Subcutaneous abdominal adipose tissue (tissue), 5 donors: ENCODE data around the gene DPP6.

Experiments
- H3K27ac ChIP-seq: one replicate; pipeline ENCODE4 v1.7.0; 2013; ENCODE audit warnings: low read depth, mild to moderate bottlenecking, inconsistent platforms, low read length, moderate library complexity
- H3K27me3 ChIP-seq, 5 donors: one replicate each; pipeline ENCODE4 v1.7.0; 2013; ENCODE audit warnings: low read length in 5 of 5, inconsistent platforms in 1 of 5; ENCODE audit not compliant: control insufficient read depth in 5 of 5, insufficient read depth in 4 of 5
- H3K36me3 ChIP-seq, 5 donors: one replicate each; pipeline ENCODE4 v1.7.0; 2013; ENCODE audit warnings: low read length in 5 of 5; ENCODE audit not compliant: control insufficient read depth in 5 of 5, insufficient read depth in 5 of 5
- H3K4me1 ChIP-seq, 5 donors: one replicate each; pipeline ENCODE4 v1.7.0; 2013; ENCODE audit warnings: low read length in 5 of 5, mild to moderate bottlenecking in 3 of 5, moderate library complexity in 1 of 5; ENCODE audit not compliant: control insufficient read depth in 5 of 5, insufficient read depth in 5 of 5
- H3K4me3 ChIP-seq, 5 donors: one replicate each; pipeline ENCODE4 v1.7.0; 2013; ENCODE audit warnings: low read length in 5 of 5, low read depth in 1 of 5
- H3K9ac ChIP-seq, 5 donors: one replicate each; pipeline ENCODE4 v1.7.0; 2013; ENCODE audit warnings: low read length in 5 of 5, mild to moderate bottlenecking in 4 of 5, moderate library complexity in 3 of 5
- H3K9me3 ChIP-seq, 5 donors: one replicate each; pipeline ENCODE4 v1.7.0; 2013; ENCODE audit warnings: low read length in 5 of 5; ENCODE audit not compliant: control insufficient read depth in 5 of 5
- donor health status: healthy.
- donor health status: healthy.
- donor health status: healthy.
- donor health status: healthy.
- donor health status: healthy.

The DPP6 gene

DNA sequence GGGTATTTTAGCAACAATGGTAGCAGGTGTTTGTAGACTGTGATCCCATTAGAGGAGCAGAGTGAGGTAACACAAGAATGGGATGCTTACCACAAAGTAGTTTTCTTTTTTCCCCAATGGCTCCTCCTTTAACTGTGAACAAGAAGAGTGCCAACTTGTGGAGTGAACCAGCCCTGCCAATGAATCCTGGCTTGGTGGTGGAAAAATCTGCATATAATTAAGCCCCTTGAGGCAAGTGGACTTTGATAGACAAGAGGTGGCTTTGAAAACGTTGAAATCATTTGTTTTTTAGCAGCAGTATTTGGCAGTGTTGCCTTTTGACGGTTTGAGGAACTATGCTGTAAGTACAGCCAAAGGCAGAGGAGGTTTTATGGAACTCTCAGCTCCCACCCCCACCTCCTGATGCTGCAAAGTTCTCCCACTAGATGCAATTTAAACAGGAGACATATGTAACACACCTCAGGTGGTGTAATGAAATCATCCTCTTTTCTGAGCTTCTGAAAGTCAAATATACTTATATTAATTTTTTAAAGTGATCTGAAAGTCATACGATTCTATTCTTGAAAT lies 295.6 kb downstream of the DPP6 start:
- peaks cover 0 to 3% (median 0%) of the 10 kb centered on the region in 5 donors for H3K27me3 ChIP-seq
- H3K9me3 ChIP-seq = peaks cover 0 to 11% (median 3%) of the 10 kb centered on the region in 5 donors
- no peak overlapping the region for H3K9ac ChIP-seq

DNA sequence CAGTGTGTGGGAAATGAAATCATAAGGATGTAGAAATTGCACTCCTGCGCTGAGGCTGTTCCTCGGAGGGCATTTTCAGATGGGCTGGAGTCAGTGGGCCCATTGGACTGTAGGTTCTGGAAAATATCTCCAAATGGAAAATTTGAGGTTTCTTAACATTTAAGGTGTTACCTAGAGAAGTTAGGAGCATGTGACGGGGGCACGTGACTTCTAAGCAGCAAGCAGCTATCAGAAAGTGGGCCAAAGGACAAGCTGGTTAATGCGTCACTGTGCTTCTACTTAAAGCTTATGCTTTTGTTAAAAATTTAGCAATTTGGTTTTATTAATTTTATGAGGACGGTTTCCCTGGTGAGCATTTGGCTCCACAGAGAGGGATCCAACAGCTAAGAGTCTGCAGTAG lies 298.7 kb downstream of the DPP6 start:
- Histone ChIP-seq H3K4me1 (peaks cover 0 to under 1% (median 0%) of the 10 kb centered on the region in 5 donors), H3K27me3 (peaks cover 0 to 3% (median 0%) of the 10 kb centered on the region in 5 donors), H3K36me3 (no peaks in the 10 kb centered on the region), H3K27ac (no peak overlapping the region), H3K9me3 (peaks cover 0 to 5% (median 3%) of the 10 kb centered on the region in 5 donors), H3K9ac (no peak overlapping the region), H3K4me3 (no peak overlapping the region)

More for the DNA sequence above, 295.6 kb downstream of the DPP6 start:
- H3K4me3 ChIP-seq = no peak overlapping the region
- H3K27ac ChIP-seq = no peak overlapping the region
- no peaks in the 10 kb centered on the region for H3K36me3 ChIP-seq
- peaks cover 0 to 2% (median 0%) of the 10 kb centered on the region in 5 donors for H3K4me1 ChIP-seq

GRCh38 chr7:154353355-154353767 lies 301.2 kb downstream of the DPP6 start:
- Histone ChIP-seq H3K9ac (no peak overlapping the region), H3K4me1 (no peaks in the 10 kb centered on the region), H3K36me3 (no peaks in the 10 kb centered on the region), H3K27ac (no peak overlapping the region), H3K27me3 (peaks cover 0 to 3% (median 0%) of the 10 kb centered on the region in 5 donors), H3K4me3 (no peak overlapping the region), H3K9me3 (peaks cover 0 to 5% (median 3%) of the 10 kb centered on the region in 5 donors)

DNA sequence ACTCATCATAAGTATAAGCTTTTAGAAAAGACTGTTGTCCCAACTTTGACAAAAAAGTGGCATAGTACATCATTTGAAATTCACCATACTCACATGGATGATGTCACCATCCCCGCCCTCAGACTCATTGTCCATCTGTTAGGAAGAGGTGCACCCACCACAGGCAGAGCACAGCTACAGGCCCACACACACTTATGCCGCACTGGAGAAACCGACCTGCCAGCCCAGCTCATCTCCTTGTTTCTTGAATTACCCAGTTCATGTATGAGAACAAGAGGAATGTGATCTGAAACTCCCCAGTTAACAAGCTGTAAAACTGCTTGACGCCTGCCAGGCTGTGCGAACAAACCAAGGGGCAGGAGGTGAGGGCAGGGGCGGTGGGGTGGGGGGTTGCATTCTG lies 312.0 kb downstream of the DPP6 start:
- H3K4me3 ChIP-seq = no peak overlapping the region
- H3K9ac ChIP-seq = no peak overlapping the region
- H3K4me1 ChIP-seq = no peaks in the 10 kb centered on the region
- H3K9me3 ChIP-seq = peaks cover 0 to 2% (median 0%) of the 10 kb centered on the region in 5 donors
- H3K36me3 ChIP-seq = no peaks in the 10 kb centered on the region
- H3K27me3 ChIP-seq = no peaks in the 10 kb centered on the region
- no peak overlapping the region for H3K27ac ChIP-seq

GRCh38 chr7:154371424-154371823 lies 319.2 kb downstream of the DPP6 start:
- no peaks in the 10 kb centered on the region for H3K36me3 ChIP-seq
- no peak overlapping the region for H3K9ac ChIP-seq
- no peak overlapping the region for H3K27ac ChIP-seq
- H3K27me3 ChIP-seq = peaks cover 0 to 7% (median 3%) of the 10 kb centered on the region in 5 donors
- no peaks in the 10 kb centered on the region for H3K4me1 ChIP-seq
- H3K9me3 ChIP-seq = peaks cover 0 to 9% (median 0%) of the 10 kb centered on the region in 5 donors
- H3K4me3 ChIP-seq = no peak overlapping the region

GRCh38 chr7:154372011-154372601 lies 319.9 kb downstream of the DPP6 start:
- Histone ChIP-seq H3K27me3 (peaks cover 0 to 7% (median 3%) of the 10 kb centered on the region in 5 donors), H3K9ac (no peak overlapping the region), H3K27ac (no peak overlapping the region)

DNA sequence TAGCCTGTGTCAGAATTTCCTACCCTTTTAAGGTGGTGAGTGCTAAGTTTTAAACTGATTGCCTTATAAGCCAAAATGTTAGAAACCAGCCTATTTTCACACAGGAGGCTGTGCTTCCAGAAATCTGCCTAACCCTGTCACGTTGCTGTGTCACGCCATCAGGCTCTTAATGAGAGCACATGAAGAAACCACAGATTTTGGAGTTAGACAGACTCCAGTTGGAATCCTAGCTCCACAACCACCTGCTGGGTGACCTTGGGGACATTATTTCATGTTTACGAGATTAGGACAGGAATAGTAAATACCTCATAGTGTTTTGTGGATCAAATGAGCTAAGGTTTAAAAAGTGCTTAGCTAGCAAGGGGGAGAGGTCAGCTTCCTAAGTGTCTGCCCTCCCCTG lies 321.8 kb downstream of the DPP6 start:
- peaks cover 0 to 7% (median 3%) of the 10 kb centered on the region in 5 donors for H3K27me3 ChIP-seq
- peaks cover 0 to 8% (median 0%) of the 10 kb centered on the region in 5 donors for H3K9me3 ChIP-seq
- no peak overlapping the region for H3K27ac ChIP-seq
- H3K9ac ChIP-seq = no peak overlapping the region
- no peaks in the 10 kb centered on the region for H3K4me1 ChIP-seq
- H3K36me3 ChIP-seq = no peaks in the 10 kb centered on the region
- H3K4me3 ChIP-seq = no peak overlapping the region

More at GRCh38 chr7:154372011-154372601, 319.9 kb downstream of the DPP6 start:
- no peaks in the 10 kb centered on the region for H3K4me1 ChIP-seq
- H3K4me3 ChIP-seq = no peak overlapping the region
- H3K9me3 ChIP-seq = peaks cover 0 to 9% (median 0%) of the 10 kb centered on the region in 5 donors
- no peaks in the 10 kb centered on the region for H3K36me3 ChIP-seq

- H3K9ac ChIP-seq = no peak overlapping the region
- no peak overlapping the region for H3K27ac ChIP-seq
- peaks cover 0 to 10% (median 0%) of the 10 kb centered on the region in 5 donors for H3K9me3 ChIP-seq
- no peaks in the 10 kb centered on the region for H3K4me1 ChIP-seq
- H3K36me3 ChIP-seq = no peaks in the 10 kb centered on the region
- no peak overlapping the region for H3K4me3 ChIP-seq
- peaks cover 0 to 7% (median 3%) of the 10 kb centered on the region in 5 donors for H3K27me3 ChIP-seq
Observed at GRCh38 chr7:154375956-154376355, 323.8 kb downstream of the DPP6 start.

DNA sequence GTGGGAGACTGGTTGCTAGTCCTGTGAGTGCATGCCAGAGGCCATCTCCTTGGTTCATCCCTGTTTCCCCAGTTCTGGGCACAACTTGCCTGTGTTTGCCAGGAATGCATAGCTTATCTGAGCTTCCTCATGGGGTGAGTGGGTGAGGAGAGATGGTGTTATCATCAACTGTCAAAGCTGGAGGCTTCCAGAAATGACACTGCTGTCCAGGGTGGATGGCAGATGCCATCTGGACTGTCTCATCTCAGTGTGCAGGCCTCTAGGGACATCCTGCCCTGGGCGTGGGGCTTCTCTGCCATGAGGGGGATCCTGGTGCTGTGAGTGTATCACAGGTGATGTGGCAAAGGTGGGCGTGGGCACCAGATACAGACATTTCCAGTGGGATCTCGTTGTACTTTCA lies 328.6 kb downstream of the DPP6 start:
- Histone ChIP-seq H3K9ac (no peak overlapping the region), H3K9me3 (peaks cover 0 to 3% (median 0%) of the 10 kb centered on the region in 5 donors)

DNA sequence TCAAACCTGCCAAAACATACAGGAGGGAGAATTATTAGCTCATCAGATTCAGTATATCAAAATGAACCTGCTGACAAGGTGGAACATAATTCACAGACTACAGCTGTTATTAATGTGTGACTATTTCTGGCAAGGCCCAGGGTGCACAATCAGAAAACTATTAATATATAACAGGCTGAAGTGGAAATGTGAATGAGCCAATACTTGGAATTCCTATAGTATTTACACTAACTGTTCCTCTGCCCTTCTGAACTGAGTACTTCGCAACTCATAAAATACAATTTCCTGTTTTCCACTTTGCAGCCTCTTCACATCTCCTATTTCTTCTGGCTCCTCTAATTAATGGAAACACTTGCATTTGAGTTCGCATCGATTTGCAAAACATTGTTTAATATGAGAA lies 330.8 kb downstream of the DPP6 start:
- H3K4me3 ChIP-seq = no peak overlapping the region
- no peaks in the 10 kb centered on the region for H3K27me3 ChIP-seq
- H3K4me1 ChIP-seq = no peaks in the 10 kb centered on the region
- H3K27ac ChIP-seq = no peak overlapping the region
- H3K36me3 ChIP-seq = no peaks in the 10 kb centered on the region
- peaks cover 0 to 3% (median 0%) of the 10 kb centered on the region in 5 donors for H3K9me3 ChIP-seq
- H3K9ac ChIP-seq = no peak overlapping the region

More for the DNA sequence above, 328.6 kb downstream of the DPP6 start:
- Histone ChIP-seq H3K4me1 (no peaks in the 10 kb centered on the region), H3K36me3 (no peaks in the 10 kb centered on the region), H3K27ac (no peak overlapping the region), H3K4me3 (no peak overlapping the region), H3K27me3 (no peaks in the 10 kb centered on the region)
